HEK293T (cell line): Measurements from ENCODE around the gene GRPEL1.

Experiments used
- ARNT ChIP-seq: fragments of 450-650 bp; IDR thresholded peaks from 2 replicates; pipeline ENCODE4 v1.6.1; 2017; ENCODE audit warnings: mild to moderate bottlenecking
- BHLHE40 ChIP-seq: fragments of 450-650 bp; IDR thresholded peaks from 2 replicates; pipeline ENCODE4 v1.6.1; 2016; ENCODE audit warnings: mild to moderate bottlenecking, moderate library complexity, borderline replicate concordance
- CTBP1 ChIP-seq: fragments of 450-650 bp; IDR thresholded peaks from 2 replicates; pipeline ENCODE4 v1.6.1; 2016; ENCODE audit warnings: borderline replicate concordance
- FOXA1 ChIP-seq: fragments of 450-650 bp; IDR thresholded peaks from 2 replicates; pipeline ENCODE4 v1.6.1; 2016; ENCODE audit warnings: mild to moderate bottlenecking
- FOXK2 ChIP-seq: fragments of 450-650 bp; IDR thresholded peaks from 2 replicates; pipeline ENCODE4 v1.6.1; 2016; ENCODE audit warnings: mild to moderate bottlenecking
- FOXM1 ChIP-seq: fragments of 450-650 bp; IDR thresholded peaks from 2 replicates; pipeline ENCODE4 v1.6.1; 2017; ENCODE audit warnings: mild to moderate bottlenecking, borderline replicate concordance
- HDGF ChIP-seq: fragments of 450-650 bp; IDR thresholded peaks from 2 replicates; pipeline ENCODE4 v1.6.1; 2017; ENCODE audit warnings: antibody characterized with exemption, borderline replicate concordance
- LEF1 ChIP-seq: fragments of 450-650 bp; IDR thresholded peaks from 2 replicates; pipeline ENCODE4 v1.6.1; 2017; ENCODE audit warnings: mild to moderate bottlenecking, borderline replicate concordance
- NFRKB ChIP-seq: fragments of 450-650 bp; IDR thresholded peaks from 2 replicates; pipeline ENCODE4 v1.6.1; 2016; ENCODE audit warnings: mild to moderate bottlenecking, moderate library complexity
- PKNOX1 ChIP-seq: fragments of 450-650 bp; IDR thresholded peaks from 2 replicates; pipeline ENCODE4 v1.6.1; 2016
- SP1 ChIP-seq: fragments of 450-650 bp; IDR thresholded peaks from 2 replicates; pipeline ENCODE4 v1.6.1; 2017
- SUZ12 ChIP-seq: fragments of 450-650 bp; IDR thresholded peaks from 2 replicates; pipeline ENCODE4 v1.6.1; 2016; ENCODE audit warnings: mild to moderate bottlenecking
- TARDBP ChIP-seq: fragments of 450-650 bp; IDR thresholded peaks from 2 replicates; pipeline ENCODE4 v1.6.1; 2016
- ZNF384 ChIP-seq: fragments of 450-650 bp; IDR thresholded peaks from 2 replicates; pipeline ENCODE4 v1.6.1; 2016

GRCh38 chr4:7050481-7051143, 17.3 kb downstream of the GRPEL1 start:
- TF ChIP-seq SP1 (no peak), SUZ12 (no peak), FOXM1 (no peak), PKNOX1 (no peak), ARNT (no peak), FOXK2 (no peak), ZNF384 (no peak), NFRKB (no peak), BHLHE40 (no peak), TARDBP (no peak), FOXA1 (no peak), HDGF (no peak), CTBP1 (no peak), LEF1 (no peak)
